ENCODE results near the gene NCBP2L. TPM values are rescaled to one million over a fixed set of nuclear protein-coding genes. Genes with fewer than 3 reads are reported as not detected.

The NCBP2L gene
- total RNA-seq, 1 donor from 2014 or later = not detected

- no peak for DNase-seq (ENCODE audit: low read depth in 2 of 2)
Measured at GRCh38 chrX:107752043-107752442, 25.5 kb upstream of the NCBP2L start.

GRCh38 chrX:107752714-107753113 lies 24.8 kb upstream of the NCBP2L start:
- no peak for DNase-seq (ENCODE audit: low read depth in 2 of 2)

- no peak for DNase-seq (ENCODE audit: low read depth in 2 of 2)
Measured at GRCh38 chrX:107753187-107753586, 24.3 kb upstream of the NCBP2L start.

GRCh38 chrX:107755721-107756120 lies 21.8 kb upstream of the NCBP2L start:
- no peak for DNase-seq (ENCODE audit: low read depth in 2 of 2)

- no peak for DNase-seq (ENCODE audit: low read depth in 2 of 2)
Measured at GRCh38 chrX:107758231-107758766, 19.2 kb upstream of the NCBP2L start.

- no peak for DNase-seq (ENCODE audit: low read depth in 2 of 2)
Measured at GRCh38 chrX:107760304-107761077, 17.0 kb upstream of the NCBP2L start.

- no peak for DNase-seq (ENCODE audit: low read depth in 2 of 2)
Measured at GRCh38 chrX:107763647-107764046, 13.9 kb upstream of the NCBP2L start.

- DNase-seq (ENCODE audit: low read depth in 2 of 2) = no peak
Measured at GRCh38 chrX:107764845-107765608, 12.5 kb upstream of the NCBP2L start.

GRCh38 chrX:107766470-107767150 lies 10.9 kb upstream of the NCBP2L start:
- no peak for DNase-seq (ENCODE audit: low read depth in 2 of 2)

- no peak for DNase-seq (ENCODE audit: low read depth in 2 of 2)
Measured at GRCh38 chrX:107768051-107768450, 9.5 kb upstream of the NCBP2L start.

- no peak for DNase-seq (ENCODE audit: low read depth in 2 of 2)
Measured at GRCh38 chrX:107769581-107770317, 7.8 kb upstream of the NCBP2L start.

- DNase-seq (ENCODE audit: low read depth in 2 of 2) = no peak
Measured at GRCh38 chrX:107773206-107773605, 4.3 kb upstream of the NCBP2L start.

GRCh38 chrX:107773906-107774435 lies 3.6 kb upstream of the NCBP2L start:
- DNase-seq (ENCODE audit: low read depth in 2 of 2) = no peak

GRCh38 chrX:107775000-107775733 lies 2.4 kb upstream of the NCBP2L start:
- peak in 1 of 2 donors; percentile 3 for DNase-seq (ENCODE audit: low read depth in 2 of 2)

GRCh38 chrX:107775734-107776511 lies 1.6 kb upstream of the NCBP2L start, which contains the start of gene TSC22D3:
Gene TSC22D3, minus strand, starts transcription at chrX:107775787. Its CDS starts 368 bp downstream, at chrX:107775419.
- DNase-seq (ENCODE audit: low read depth in 2 of 2) = peak; percentile 22 to 68

GRCh38 chrX:107776649-107777535 lies 641 bp upstream of the NCBP2L start:
- DNase-seq (ENCODE audit: low read depth in 2 of 2) = peak; percentile 69 to 89

- no peak for DNase-seq (ENCODE audit: low read depth in 2 of 2)
Measured at GRCh38 chrX:107780525-107780924, 3.0 kb downstream of the NCBP2L start.

- no peak for DNase-seq (ENCODE audit: low read depth in 2 of 2)
Measured at GRCh38 chrX:107787827-107788226, 10.3 kb downstream of the NCBP2L start.
